Lower lobe of right lung (tissue), 2 donors: ENCODE data around the gene LPCAT3. TPM values are rescaled to one million over a fixed set of nuclear protein-coding genes. Genes with fewer than 3 reads are reported as not detected.
A peak's percentile ranks its signal among the peaks of the same experiment; 100 is the strongest.

ENCODE experiments used
- ATAC-seq, 2 donors: fragments of 200-7000 bp; cut with Tn5 transposase; one replicate each; pipeline ENCODE4 v1.9.1; 2020 to 2022; ENCODE audit warnings: mild to moderate bottlenecking in 2 of 2, moderate library complexity in 2 of 2
- DNase-seq: peaks from one replicate; pipeline ENCODE4 v3.0.0-alpha.2; 2020
- H3K27ac ChIP-seq: fragments of 200-600 bp; one replicate; pipeline ENCODE4 v1.8.0; 2022
- H3K27me3 ChIP-seq: fragments of 200-600 bp; one replicate; pipeline ENCODE4 v1.8.0; 2022; ENCODE audit warnings: low read depth
- H3K36me3 ChIP-seq: fragments of 200-600 bp; one replicate; pipeline ENCODE4 v1.8.0; 2022; ENCODE audit warnings: mild to moderate bottlenecking
- H3K4me1 ChIP-seq: fragments of 200-600 bp; one replicate; pipeline ENCODE4 v1.8.0; 2022
- H3K4me3 ChIP-seq: fragments of 200-600 bp; one replicate; pipeline ENCODE4 v1.8.0; 2022; ENCODE audit warnings: mild to moderate bottlenecking
- H3K9me3 ChIP-seq: fragments of 200-600 bp; one replicate; pipeline ENCODE4 v1.8.0; 2022
- intact Hi-C: fragments of 100-400 bp; cut with DNase I; formaldehyde crosslinking; loops from one replicate; pipeline ENCODE4 v1.11.0; 2022
- total RNA-seq: library from RNA; stranded (reverse); fragmentation: NEBNext Ultra II Directional; extraction: Animal tissue kit (Norgen Biotek cat#: 25700); gene quantifications from one replicate; pipeline ENCODE4 v1.2.1, GENCODE V29; 2021
- TF ChIP-seq, protein P1 (sequence below): fragments of 200-600 bp; IDR thresholded peaks from one replicate; pipeline ENCODE4 v1.8.0; 2022; ENCODE audit warnings: antibody characterized with exemption, mild to moderate bottlenecking
- donor health status: DM: no; HTN: yes; CAD: no; lungs with severe emphysema.

Gene LPCAT3
- total RNA-seq, 1 donor from 2014 or later = 67.7 TPM

DNA sequence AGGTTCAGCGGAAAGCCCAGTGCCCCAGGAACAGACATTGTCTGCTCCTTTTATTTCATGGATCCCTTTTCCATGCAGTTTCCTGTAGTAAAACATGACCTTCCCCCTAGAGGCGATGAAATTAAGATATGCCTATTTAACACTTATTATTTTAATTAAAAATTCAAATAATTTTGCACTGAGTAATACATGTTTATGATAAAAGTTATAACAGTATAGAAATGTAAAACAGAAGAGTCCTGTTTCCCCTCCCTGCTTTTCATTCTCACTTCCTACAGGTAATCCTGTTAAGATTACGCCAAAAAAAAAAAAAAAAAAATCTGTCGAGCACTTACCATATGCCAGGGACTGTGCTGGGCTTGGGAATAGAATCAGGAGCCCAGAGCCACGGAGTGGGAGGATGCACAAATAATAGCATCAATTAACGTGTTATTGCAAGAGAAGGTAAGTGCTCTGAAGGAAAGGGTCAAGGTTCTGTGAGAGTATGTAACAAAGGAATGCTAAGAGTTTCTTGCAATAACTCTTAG, 830 bp upstream of the LPCAT3 start:
- Histone ChIP-seq H3K27ac (peak overlapping the region; percentile 89), H3K4me1 (peaks cover 33% of the 10 kb centered on the region), H3K9me3 (no peaks in the 10 kb centered on the region), H3K4me3 (peak overlapping the region; percentile 72), H3K27me3 (no peaks in the 10 kb centered on the region), H3K36me3 (peaks cover 15% of the 10 kb centered on the region)
- intact Hi-C loops = no loop called here
- DNase-seq (no peak), ATAC-seq (no peak)
- TF ChIP-seq, protein P1, sequence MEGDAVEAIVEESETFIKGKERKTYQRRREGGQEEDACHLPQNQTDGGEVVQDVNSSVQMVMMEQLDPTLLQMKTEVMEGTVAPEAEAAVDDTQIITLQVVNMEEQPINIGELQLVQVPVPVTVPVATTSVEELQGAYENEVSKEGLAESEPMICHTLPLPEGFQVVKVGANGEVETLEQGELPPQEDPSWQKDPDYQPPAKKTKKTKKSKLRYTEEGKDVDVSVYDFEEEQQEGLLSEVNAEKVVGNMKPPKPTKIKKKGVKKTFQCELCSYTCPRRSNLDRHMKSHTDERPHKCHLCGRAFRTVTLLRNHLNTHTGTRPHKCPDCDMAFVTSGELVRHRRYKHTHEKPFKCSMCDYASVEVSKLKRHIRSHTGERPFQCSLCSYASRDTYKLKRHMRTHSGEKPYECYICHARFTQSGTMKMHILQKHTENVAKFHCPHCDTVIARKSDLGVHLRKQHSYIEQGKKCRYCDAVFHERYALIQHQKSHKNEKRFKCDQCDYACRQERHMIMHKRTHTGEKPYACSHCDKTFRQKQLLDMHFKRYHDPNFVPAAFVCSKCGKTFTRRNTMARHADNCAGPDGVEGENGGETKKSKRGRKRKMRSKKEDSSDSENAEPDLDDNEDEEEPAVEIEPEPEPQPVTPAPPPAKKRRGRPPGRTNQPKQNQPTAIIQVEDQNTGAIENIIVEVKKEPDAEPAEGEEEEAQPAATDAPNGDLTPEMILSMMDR = no peak

DNA sequence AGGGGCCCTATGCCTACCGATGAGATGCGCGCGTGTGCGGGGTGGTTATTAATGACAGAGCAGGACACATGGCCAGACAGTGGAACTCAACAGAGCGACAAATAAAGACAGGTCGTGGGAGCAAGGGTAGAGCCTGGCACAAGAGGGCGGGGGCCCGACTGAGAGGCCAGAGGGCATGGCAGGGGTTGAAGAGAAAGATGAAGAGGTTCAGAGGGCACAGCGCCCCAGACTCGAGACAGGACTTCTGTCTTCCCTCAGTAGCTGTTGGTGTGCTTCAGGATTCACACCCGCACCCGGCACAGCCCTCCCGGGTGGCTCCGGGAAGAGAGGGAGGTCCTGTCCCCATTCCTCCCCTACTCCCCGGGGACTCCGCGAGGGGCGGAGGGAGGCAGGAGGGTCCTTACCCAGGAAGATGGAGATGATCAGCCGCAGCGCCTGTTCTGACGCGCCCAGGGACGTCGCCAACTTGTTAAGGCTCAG, 366 bp downstream of the LPCAT3 start:
- DNase-seq (no peak), ATAC-seq (peak; percentile 25 to 43)
- H3K27me3 ChIP-seq = no peaks in the 10 kb centered on the region
- H3K4me3 ChIP-seq = peak overlapping the region; percentile 72
- H3K9me3 ChIP-seq = no peaks in the 10 kb centered on the region
- peaks cover 33% of the 10 kb centered on the region for H3K4me1 ChIP-seq
- intact Hi-C loops = no loop called here
- H3K36me3 ChIP-seq = peaks cover 25% of the 10 kb centered on the region
- H3K27ac ChIP-seq = peak overlapping the region; percentile 89
- TF ChIP-seq, protein P1 = no peak

DNA sequence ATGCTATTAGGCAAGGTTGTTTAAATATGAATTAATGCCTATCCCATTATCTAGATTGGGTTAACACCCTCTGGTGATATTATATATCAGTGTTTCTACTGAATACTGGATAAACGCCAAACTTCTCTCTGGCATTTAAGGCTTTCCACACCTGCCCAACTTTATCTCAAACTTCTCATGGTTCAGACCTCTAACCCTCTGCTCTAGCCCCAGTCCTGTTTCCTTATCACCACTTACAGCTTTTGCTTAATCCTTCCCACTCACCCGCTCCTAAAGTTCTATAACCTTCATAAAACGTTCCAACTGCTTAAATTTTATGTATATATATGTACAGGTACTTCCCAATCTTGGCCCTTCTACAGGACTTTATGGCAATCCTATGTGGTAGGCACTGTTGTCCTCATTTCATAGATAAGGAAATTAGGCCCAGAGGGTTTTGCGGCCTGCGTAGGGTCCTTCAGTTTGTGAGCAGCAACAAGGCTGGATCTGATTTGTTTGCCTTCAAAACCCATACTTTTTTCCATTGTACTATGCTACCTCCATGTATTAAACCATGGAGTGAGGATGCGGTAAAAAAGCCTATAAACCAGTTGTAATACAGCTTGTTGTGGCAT, 1.2 kb downstream of the LPCAT3 start:
- TF ChIP-seq, protein P1 = no peak
- intact Hi-C loops = no loop called here
- ATAC-seq (no peak), DNase-seq (no peak)
- peaks cover 33% of the 10 kb centered on the region for H3K4me1 ChIP-seq
- H3K4me3 ChIP-seq = peak overlapping the region; percentile 72
- H3K27me3 ChIP-seq = no peaks in the 10 kb centered on the region
- H3K9me3 ChIP-seq = no peaks in the 10 kb centered on the region
- H3K27ac ChIP-seq = peak overlapping the region; percentile 89
- peaks cover 27% of the 10 kb centered on the region for H3K36me3 ChIP-seq

DNA sequence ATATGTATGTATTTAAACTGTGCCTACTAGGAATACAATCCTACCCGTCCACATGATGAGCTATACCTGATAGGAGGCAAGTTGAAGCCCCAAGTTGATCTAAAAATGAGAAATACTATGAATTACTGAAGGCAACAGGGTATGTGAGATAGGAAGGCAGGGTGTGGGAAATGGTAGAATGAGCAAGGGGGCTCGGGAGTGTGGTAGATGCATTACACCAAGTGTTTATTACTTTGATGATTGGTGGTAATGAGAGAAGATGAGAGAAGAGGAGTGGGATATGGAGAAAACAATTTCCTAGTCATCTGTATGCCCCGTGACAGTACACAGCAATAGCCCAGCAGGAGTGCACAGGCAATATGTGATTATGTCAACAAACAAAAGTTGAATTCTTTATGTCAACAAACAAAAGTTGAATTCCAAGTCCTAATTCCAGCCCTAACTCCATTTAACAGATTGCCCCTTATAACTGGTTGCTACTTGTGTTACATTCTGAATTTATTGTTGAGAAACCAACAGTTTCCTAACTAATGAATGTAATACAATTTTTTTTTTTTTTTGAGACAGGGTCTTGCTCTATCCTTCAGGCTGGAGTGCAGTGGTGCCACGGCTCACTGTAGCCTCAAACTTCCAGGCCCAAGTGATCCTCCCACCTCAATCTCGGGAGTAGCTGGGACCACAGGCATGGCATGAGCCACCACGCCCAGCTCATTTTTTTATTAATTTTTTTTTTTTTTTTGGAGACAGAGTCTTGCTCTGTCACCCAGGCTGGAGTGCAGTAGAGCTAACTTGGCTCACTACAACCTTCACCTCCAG, 2.5 kb downstream of the LPCAT3 start:
- no peak overlapping the region for H3K27ac ChIP-seq
- no peak for ATAC-seq
- DNase-seq = no peak
- no peaks in the 10 kb centered on the region for H3K9me3 ChIP-seq
- intact Hi-C loops = no loop called here
- no peak overlapping the region for H3K4me3 ChIP-seq
- no peaks in the 10 kb centered on the region for H3K27me3 ChIP-seq
- H3K4me1 ChIP-seq = peaks cover 33% of the 10 kb centered on the region
- TF ChIP-seq, protein P1 = no peak
- peaks cover 30% of the 10 kb centered on the region for H3K36me3 ChIP-seq

DNA sequence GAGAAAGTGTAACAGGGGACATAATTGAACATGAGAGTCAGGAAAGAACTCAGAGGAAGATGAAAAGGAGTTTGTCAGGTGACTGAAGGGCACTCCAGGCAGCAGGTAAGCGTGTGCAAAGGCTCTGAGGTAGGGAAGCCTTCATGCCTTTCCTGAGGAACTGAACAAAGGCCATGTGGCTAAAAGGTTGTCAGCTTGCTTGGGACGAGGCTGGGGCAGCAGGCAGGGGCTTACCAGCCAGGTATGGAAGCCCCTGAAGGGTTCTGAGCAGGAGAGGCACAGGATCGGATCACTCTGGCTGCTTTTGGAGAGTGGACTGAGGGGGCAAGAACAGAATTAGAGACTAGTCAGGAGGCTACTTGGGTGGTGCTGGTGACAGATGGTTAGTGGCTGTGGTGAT, 5.2 kb downstream of the LPCAT3 start:
- Histone ChIP-seq H3K9me3 (no peaks in the 10 kb centered on the region), H3K27ac (no peak overlapping the region), H3K27me3 (no peaks in the 10 kb centered on the region), H3K36me3 (peaks cover 36% of the 10 kb centered on the region), H3K4me3 (no peak overlapping the region), H3K4me1 (peaks cover 45% of the 10 kb centered on the region)
- intact Hi-C loops = no loop called here
- DNase-seq (no peak), ATAC-seq (no peak)
- TF ChIP-seq, protein P1 = no peak
